Fibroblast of the aortic adventitia (primary cell): ENCODE results near the gene HCN1. TPM values are rescaled to one million over a fixed set of nuclear protein-coding genes. Genes with fewer than 3 reads are reported as not detected.

Source experiments
- DNase-seq: peaks from one replicate; pipeline ENCODE4 v3.0.0-alpha.2; 2010; ENCODE audit warnings: low read depth
- H3K4me3 ChIP-seq: 2 replicates; pipeline ENCODE4 v1.5.1; 2011; ENCODE audit warnings: low read depth, mild to moderate bottlenecking, control low read depth, low read length, moderate library complexity
- CTCF ChIP-seq: IDR thresholded peaks from 2 replicates; pipeline ENCODE4 v1.5.1; 2011; ENCODE audit warnings: mild to moderate bottlenecking, low read length, control low read depth, inconsistent platforms; ENCODE audit not compliant: insufficient read depth
- total RNA-seq: library from RNA; depleted of rRNA; stranded (reverse); fragments of >200 nt; gene quantifications from 2 replicates; pipeline ENCODE4 v1.2.3, GENCODE V29; 2012; ENCODE audit warnings: low replicate concordance

HCN1 gene
- 0.41 TPM in 1 of 2 replicates, not detected in the other for total RNA-seq

- no peak within 1 kb of the TSS for H3K4me3 ChIP-seq
- peak; percentile 73 for TF ChIP-seq CTCF
These were observed at the start of gene HCN1 for GRCh38 chr5:45696206-45696836. Gene HCN1 (minus strand): TSS chr5:45696380.

GRCh38 chr5:45741110-45741509, 44.9 kb upstream of the HCN1 start:
- TF ChIP-seq CTCF = no peak
- H3K4me3 ChIP-seq = no peak overlapping the region
- DNase-seq = no peak

More at GRCh38 chr5:45696206-45696836, at the start of gene HCN1:
- peak; percentile 42 for DNase-seq

- no peak for TF ChIP-seq CTCF
- H3K4me3 ChIP-seq = no peak overlapping the region
These were observed 41.0 kb upstream of the HCN1 start for GRCh38 chr5:45737153-45737552.

GRCh38 chr5:45725537-45725936, 29.4 kb upstream of the HCN1 start:
- no peak for DNase-seq
- H3K4me3 ChIP-seq = no peak overlapping the region
- TF ChIP-seq CTCF = no peak

More at GRCh38 chr5:45737153-45737552, 41.0 kb upstream of the HCN1 start:
- DNase-seq = no peak

GRCh38 chr5:45697201-45697600, 1.0 kb upstream of the HCN1 start:
- no peak overlapping the region for H3K4me3 ChIP-seq
- no peak for TF ChIP-seq CTCF

GRCh38 chr5:45695804-45696156, 400 bp downstream of the HCN1 start:
- TF ChIP-seq CTCF = no peak
- H3K4me3 ChIP-seq = no peak overlapping the region
- no peak for DNase-seq

More at GRCh38 chr5:45697201-45697600, 1.0 kb upstream of the HCN1 start:
- DNase-seq = no peak
